ENCODE measurements around the gene ZNF683.

The ZNF683 gene

DNA sequence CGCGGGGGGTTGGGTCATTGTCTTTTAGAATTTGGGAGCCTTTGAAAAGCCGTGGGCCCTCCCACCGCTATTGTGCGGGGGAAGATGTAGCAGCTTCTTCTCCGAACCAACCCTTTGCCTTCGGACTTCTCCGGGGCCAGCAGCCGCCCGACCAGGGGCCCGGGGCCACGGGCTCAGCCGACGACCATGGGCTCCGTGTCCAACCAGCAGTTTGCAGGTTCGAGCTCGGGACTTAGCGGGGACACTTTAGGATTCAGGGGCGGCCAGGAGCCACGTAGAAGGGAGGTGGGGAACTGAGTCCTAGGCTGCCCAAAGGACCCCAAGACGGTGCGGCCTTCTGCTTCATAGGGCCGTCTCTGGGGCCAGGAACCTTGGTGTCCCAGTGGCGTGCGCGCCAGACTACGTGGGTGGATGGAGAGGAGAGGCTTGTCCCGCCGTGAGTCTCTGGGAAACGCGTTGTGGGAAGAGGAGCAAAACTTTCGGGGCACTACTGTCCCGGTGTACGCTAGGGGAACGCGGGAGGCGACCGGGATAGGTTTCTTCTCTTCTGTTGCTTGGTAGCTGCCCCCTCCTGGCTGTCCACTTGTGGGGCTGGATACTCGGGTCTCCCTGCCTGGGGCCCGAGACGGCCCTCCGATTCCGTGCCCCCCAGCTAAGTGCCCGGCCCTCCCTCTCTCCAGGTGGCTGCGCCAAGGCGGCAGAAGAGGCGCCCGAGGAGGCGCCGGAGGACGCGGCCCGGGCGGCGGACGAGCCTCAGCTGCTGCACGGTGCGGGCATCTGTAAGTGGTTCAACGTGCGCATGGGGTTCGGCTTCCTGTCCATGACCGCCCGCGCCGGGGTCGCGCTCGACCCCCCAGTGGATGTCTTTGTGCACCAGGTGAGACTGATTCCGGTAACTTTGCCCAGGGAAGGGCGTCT, 38.4 kb upstream of the ZNF683 start, which contains the start of gene LIN28A:
Gene LIN28A (plus strand): TSS at position 112 of the 918 bp plus-strand sequence. CDS start 75 bp downstream, at position 187.
- H3K4me3 ChIP-seq (ENCODE audit: low read depth, low read length), result no peak within 1 kb of the TSS
- no peak for DNase-seq (ENCODE audit: low read depth)

DNA sequence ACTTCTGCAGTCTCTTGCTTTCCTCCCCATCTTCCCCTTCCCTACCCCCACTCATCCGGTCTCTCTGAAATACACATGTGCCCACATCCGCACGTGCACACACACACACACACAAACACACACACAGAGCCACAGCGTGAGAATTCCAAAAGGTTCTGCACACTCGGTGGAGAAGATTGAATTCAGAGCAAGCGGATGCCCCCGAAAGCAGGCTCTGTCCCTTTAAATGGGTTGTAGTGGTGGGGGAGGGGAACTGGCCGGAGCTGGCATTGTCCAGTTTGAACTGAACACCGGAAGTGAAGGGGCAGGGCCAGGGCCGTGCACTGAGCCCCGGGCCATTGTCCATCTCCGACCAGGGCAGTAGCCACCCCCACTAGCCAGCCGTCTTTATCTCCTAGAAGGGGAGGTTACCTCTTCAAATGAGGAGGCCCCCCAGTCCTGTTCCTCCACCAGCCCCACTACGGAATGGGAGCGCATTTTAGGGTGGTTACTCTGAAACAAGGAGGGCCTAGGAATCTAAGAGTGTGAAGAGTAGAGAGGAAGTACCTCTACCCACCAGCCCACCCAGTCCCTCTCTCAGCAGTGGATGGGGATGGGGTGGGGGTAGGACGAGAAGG, 36.7 kb upstream of the ZNF683 start:
- no peak overlapping the region for H3K4me3 ChIP-seq (ENCODE audit: low read depth, low read length)
- TF ChIP-seq, protein P1, sequence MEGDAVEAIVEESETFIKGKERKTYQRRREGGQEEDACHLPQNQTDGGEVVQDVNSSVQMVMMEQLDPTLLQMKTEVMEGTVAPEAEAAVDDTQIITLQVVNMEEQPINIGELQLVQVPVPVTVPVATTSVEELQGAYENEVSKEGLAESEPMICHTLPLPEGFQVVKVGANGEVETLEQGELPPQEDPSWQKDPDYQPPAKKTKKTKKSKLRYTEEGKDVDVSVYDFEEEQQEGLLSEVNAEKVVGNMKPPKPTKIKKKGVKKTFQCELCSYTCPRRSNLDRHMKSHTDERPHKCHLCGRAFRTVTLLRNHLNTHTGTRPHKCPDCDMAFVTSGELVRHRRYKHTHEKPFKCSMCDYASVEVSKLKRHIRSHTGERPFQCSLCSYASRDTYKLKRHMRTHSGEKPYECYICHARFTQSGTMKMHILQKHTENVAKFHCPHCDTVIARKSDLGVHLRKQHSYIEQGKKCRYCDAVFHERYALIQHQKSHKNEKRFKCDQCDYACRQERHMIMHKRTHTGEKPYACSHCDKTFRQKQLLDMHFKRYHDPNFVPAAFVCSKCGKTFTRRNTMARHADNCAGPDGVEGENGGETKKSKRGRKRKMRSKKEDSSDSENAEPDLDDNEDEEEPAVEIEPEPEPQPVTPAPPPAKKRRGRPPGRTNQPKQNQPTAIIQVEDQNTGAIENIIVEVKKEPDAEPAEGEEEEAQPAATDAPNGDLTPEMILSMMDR (IDR thresholded peaks at IDR 0.05; ENCODE audit: low read depth, low read length, missing control alignments), result no peak
- DNase-seq (ENCODE audit: low read depth), result no peak
- in situ Hi-C loops (cut with HindIII; ENCODE audit: low sequenced_read_pairs), result loop anchor here (5.0 kb wide), 1 partner anchor 47 kb away; no protein-coding TSS in a partner anchor

More for the DNA sequence above, 38.4 kb upstream of the ZNF683 start, which contains the start of gene LIN28A:
- TF ChIP-seq, protein P1 (IDR thresholded peaks at IDR 0.05; ENCODE audit: low read depth, low read length, missing control alignments), result no peak
- in situ Hi-C loops (cut with HindIII; ENCODE audit: low sequenced_read_pairs), result no loop called here

- in situ Hi-C loops (cut with HindIII; ENCODE audit: low sequenced_read_pairs), result loop anchor here (5.0 kb wide), 1 partner anchor 46 kb away; no protein-coding TSS in a partner anchor
- peak; percentile 73 for DNase-seq (ENCODE audit: low read depth)
- H3K4me3 ChIP-seq (ENCODE audit: low read depth, low read length), result no peak overlapping the region
- TF ChIP-seq, protein P1 (IDR thresholded peaks at IDR 0.05; ENCODE audit: low read depth, low read length, missing control alignments), result no peak
These were observed 36.1 kb upstream of the ZNF683 start for GRCh38 chr1:26408604-26409003.

GRCh38 chr1:26405281-26405915, 32.8 kb upstream of the ZNF683 start:
- H3K4me3 ChIP-seq (ENCODE audit: low read depth, low read length), result no peak overlapping the region
- in situ Hi-C loops (cut with HindIII; ENCODE audit: low sequenced_read_pairs), result loop anchor here (5.0 kb wide), 1 partner anchor 43 kb away; no protein-coding TSS in a partner anchor
- DNase-seq (ENCODE audit: low read depth), result no peak
- TF ChIP-seq, protein P1 (IDR thresholded peaks at IDR 0.05; ENCODE audit: low read depth, low read length, missing control alignments), result no peak

- in situ Hi-C loops (cut with HindIII; ENCODE audit: low sequenced_read_pairs), result loop anchor here (5.0 kb wide), 1 partner anchor 42 kb away; no protein-coding TSS in a partner anchor
- H3K4me3 ChIP-seq (ENCODE audit: low read depth, low read length), result no peak overlapping the region
- TF ChIP-seq, protein P1 (IDR thresholded peaks at IDR 0.05; ENCODE audit: low read depth, low read length, missing control alignments), result no peak
- DNase-seq (ENCODE audit: low read depth), result no peak
These were observed 32.1 kb upstream of the ZNF683 start for GRCh38 chr1:26404641-26405040.

GRCh38 chr1:26403656-26404055, 31.1 kb upstream of the ZNF683 start:
- no peak overlapping the region for H3K4me3 ChIP-seq (ENCODE audit: low read depth, low read length)
- in situ Hi-C loops (cut with HindIII; ENCODE audit: low sequenced_read_pairs), result no loop called here
- no peak for DNase-seq (ENCODE audit: low read depth)
- TF ChIP-seq, protein P1 (IDR thresholded peaks at IDR 0.05; ENCODE audit: low read depth, low read length, missing control alignments), result no peak

All from astrocyte of the cerebellum (primary cell).